BJ (cell line): ENCODE results near the gene DNHD1. TPM values are rescaled to one million over a fixed set of nuclear protein-coding genes. Genes with fewer than 3 reads are reported as not detected.

Experiments used
- CTCF ChIA-PET: fragments of 350-600 bp; formaldehyde crosslinking; extraction: SDS; loops from one replicate; lab custom pipeline; 2021; ENCODE audit warnings: antibody characterized with exemption, inconsistent platforms; lab: Yijun Ruan, JAX
- POLR2A ChIA-PET: fragments of 300-600 bp; sonication (Branson Sonifier 250); formaldehyde crosslinking; extraction: SDS; loops from one replicate; lab custom pipeline; 2021; ENCODE audit warnings: antibody characterized with exemption; lab: Charles Lee
- DNase-seq: peaks from one replicate; pipeline ENCODE4 v3.0.0-alpha.2; 2011; ENCODE audit warnings: low read depth
- H3K27me3 ChIP-seq: 2 replicates; pipeline ENCODE4 v1.6.0; 2011; ENCODE audit warnings: low read length; ENCODE audit not compliant: control insufficient read depth, insufficient read depth
- H3K36me3 ChIP-seq: 2 replicates; pipeline ENCODE4 v1.5.1; 2011; ENCODE audit warnings: low read length; ENCODE audit not compliant: control insufficient read depth, insufficient read depth
- H3K4me3 ChIP-seq: 2 replicates; pipeline ENCODE4 v1.5.1; 2011; ENCODE audit warnings: low read depth, mild to moderate bottlenecking, control low read depth, low read length
- CTCF ChIP-seq: IDR thresholded peaks from 2 replicates; pipeline ENCODE4 v1.5.1; 2011; ENCODE audit warnings: low read depth, mild to moderate bottlenecking, control low read depth, inconsistent platforms, low read length, moderate library complexity; ENCODE audit not compliant: insufficient read depth
- polyA plus RNA-seq: library from polyadenylated mRNA; depleted of rRNA; stranded (reverse); fragments of >200 nt; gene quantifications from 2 replicates; pipeline ENCODE4 v1.2.3, GENCODE V29; 2011

DNHD1 gene
- polyA plus RNA-seq, 1 experiment: 3.1 TPM

- TF ChIP-seq CTCF: no peak
- POLR2A ChIA-PET: no interaction called here
- CTCF ChIA-PET: interaction anchor here (4.3 kb wide), 1 partner anchor 8 kb away, joined by 28 read pairs; no protein-coding TSS in a partner anchor
- Histone ChIP-seq H3K27me3 (no peaks in the 10 kb centered on the region), H3K4me3 (no peak overlapping the region), H3K36me3 (0 out of 2 replicates have a peak, but pooled peaks cover 2% of the 10 kb centered on the region)
- no peak for DNase-seq
Observed at GRCh38 chr11:6539748-6540268, 42.7 kb downstream of the DNHD1 start.

- ChIA-PET POLR2A (no interaction called here), CTCF (interaction anchor here (1.0 to 4.3 kb wide), 4 partner anchors 10 to 142 kb away, joined by 3 to 28 read pairs (median 4); partner anchors contain the start of gene MRPL17)
- Histone ChIP-seq H3K27me3 (no peaks in the 10 kb centered on the region), H3K36me3 (peaks cover 3% of the 10 kb centered on the region), H3K4me3 (no peak overlapping the region)
- no peak for TF ChIP-seq CTCF
- DNase-seq: no peak
Observed at GRCh38 chr11:6541356-6541755, 44.3 kb downstream of the DNHD1 start.

- CTCF ChIA-PET: interaction anchor here (4.3 kb wide), 1 partner anchor 11 kb away, joined by 28 read pairs; no protein-coding TSS in a partner anchor
Observed at GRCh38 chr11:6542727-6543126, 45.6 kb downstream of the DNHD1 start.

GRCh38 chr11:6544921-6545850 lies 48.1 kb downstream of the DNHD1 start:
- ChIA-PET POLR2A (no interaction called here), CTCF (interaction anchor here (0.9 to 1.9 kb wide), 2 partner anchors 15 to 166 kb away, joined by 3 to 8 read pairs; no protein-coding TSS in a partner anchor)
- peaks cover 3% of the 10 kb centered on the region for H3K36me3 ChIP-seq
- no peaks in the 10 kb centered on the region for H3K27me3 ChIP-seq
- H3K4me3 ChIP-seq: no peak overlapping the region
- TF ChIP-seq CTCF: no peak
- DNase-seq: no peak

More at GRCh38 chr11:6542727-6543126, 45.6 kb downstream of the DNHD1 start:
- no peak for DNase-seq
- POLR2A ChIA-PET: no interaction called here
- no peaks in the 10 kb centered on the region for H3K27me3 ChIP-seq
- H3K36me3 ChIP-seq: peaks cover 3% of the 10 kb centered on the region
- no peak for TF ChIP-seq CTCF
- no peak overlapping the region for H3K4me3 ChIP-seq
